Measurements from ENCODE around the gene SPATS2L.

SPATS2L gene

GRCh38 chr2:200297100-200297499 is 9.4 kb upstream of the SPATS2L start:
- no peak for DNase-seq (ENCODE audit: low read depth in 2 of 2)

- DNase-seq (ENCODE audit: low read depth in 2 of 2): no peak
Observed at GRCh38 chr2:200297989-200298388, 8.5 kb upstream of the SPATS2L start.

GRCh38 chr2:200298816-200299215 is 7.7 kb upstream of the SPATS2L start:
- no peak for DNase-seq (ENCODE audit: low read depth in 2 of 2)

GRCh38 chr2:200300065-200300464 is 6.4 kb upstream of the SPATS2L start:
- DNase-seq (ENCODE audit: low read depth in 2 of 2): no peak

GRCh38 chr2:200300638-200301314 is 5.7 kb upstream of the SPATS2L start:
- DNase-seq (ENCODE audit: low read depth in 2 of 2): no peak

GRCh38 chr2:200301953-200302858 is 4.3 kb upstream of the SPATS2L start:
- DNase-seq (ENCODE audit: low read depth in 2 of 2): no peak

GRCh38 chr2:200302940-200303727 is 3.4 kb upstream of the SPATS2L start:
- no peak for DNase-seq (ENCODE audit: low read depth in 2 of 2)

GRCh38 chr2:200305797-200306195 is 697 bp upstream of the SPATS2L start:
- no peak for DNase-seq (ENCODE audit: low read depth in 2 of 2)

- no peak for DNase-seq (ENCODE audit: low read depth in 2 of 2)
Observed at GRCh38 chr2:200306931-200307723, 634 bp downstream of the SPATS2L start.

- DNase-seq (ENCODE audit: low read depth in 2 of 2): no peak
Observed at GRCh38 chr2:200307724-200308545, 1.4 kb downstream of the SPATS2L start.

- no peak for DNase-seq (ENCODE audit: low read depth in 2 of 2)
Observed at GRCh38 chr2:200308546-200309295, 2.2 kb downstream of the SPATS2L start.

- DNase-seq (ENCODE audit: low read depth in 2 of 2): no peak
Observed at GRCh38 chr2:200309296-200310049, 3.0 kb downstream of the SPATS2L start.

GRCh38 chr2:200310545-200310971 is 4.1 kb downstream of the SPATS2L start:
- no peak for DNase-seq (ENCODE audit: low read depth in 2 of 2)

- DNase-seq (ENCODE audit: low read depth in 2 of 2): no peak
Observed at GRCh38 chr2:200311139-200311538, 4.6 kb downstream of the SPATS2L start.

- no peak for DNase-seq (ENCODE audit: low read depth in 2 of 2)
Observed at GRCh38 chr2:200314976-200315567, 8.6 kb downstream of the SPATS2L start.

- DNase-seq (ENCODE audit: low read depth in 2 of 2): no peak
Observed at GRCh38 chr2:200317975-200318374, 11.5 kb downstream of the SPATS2L start.

GRCh38 chr2:200318940-200319435 is 12.5 kb downstream of the SPATS2L start:
- no peak for DNase-seq (ENCODE audit: low read depth in 2 of 2)

- DNase-seq (ENCODE audit: low read depth in 2 of 2): no peak
Observed at GRCh38 chr2:200319548-200320337, 13.2 kb downstream of the SPATS2L start.

All from activated CD8-positive, alpha-beta memory T cell treated with anti-CD3 and anti-CD28 coated beads for 4 hours (primary cell).